H1 (cell line): Measurements from ENCODE around the gene ACBD4.

Experiments used
- EGR1 ChIP-seq: IDR thresholded peaks from 2 replicates; pipeline ENCODE4 v1.6.1; 2011; ENCODE audit warnings: low read depth, low read length, borderline replicate concordance
- EZH2 ChIP-seq: fragments of 200-600 bp; sonication (generic); IDR thresholded peaks from 2 replicates; pipeline ENCODE4 v1.7.1; 2012; ENCODE audit warnings: low read depth, mild to moderate bottlenecking, moderate library complexity, low read length, inconsistent platforms; ENCODE audit not compliant: severe bottlenecking
- POLR2AphosphoS5 ChIP-seq: IDR thresholded peaks from 2 replicates; pipeline ENCODE4 v1.6.1; 2011; ENCODE audit warnings: low read depth, low read length
- RFX5 ChIP-seq: IDR thresholded peaks from 2 replicates; pipeline ENCODE4 v1.6.1; 2011; ENCODE audit warnings: low read depth, low read length, improper control_type of control experiment, borderline replicate concordance
- TF ChIP-seq, protein P1 (sequence below), 3 experiments: IDR thresholded peaks; 1 replicate in 2 of 3; 2 replicates in 1 of 3; pipeline versions ENCODE4 v1.5.1 to v1.6.1; 2011; ENCODE audit warnings: low read length in 3 of 3, mild to moderate bottlenecking in 3 of 3, inconsistent platforms in 2 of 3, low read depth in 1 of 3, moderate library complexity in 1 of 3; ENCODE audit not compliant: insufficient read depth in 1 of 3; ENCODE audit errors: control extremely low read depth in 1 of 3

DNA sequence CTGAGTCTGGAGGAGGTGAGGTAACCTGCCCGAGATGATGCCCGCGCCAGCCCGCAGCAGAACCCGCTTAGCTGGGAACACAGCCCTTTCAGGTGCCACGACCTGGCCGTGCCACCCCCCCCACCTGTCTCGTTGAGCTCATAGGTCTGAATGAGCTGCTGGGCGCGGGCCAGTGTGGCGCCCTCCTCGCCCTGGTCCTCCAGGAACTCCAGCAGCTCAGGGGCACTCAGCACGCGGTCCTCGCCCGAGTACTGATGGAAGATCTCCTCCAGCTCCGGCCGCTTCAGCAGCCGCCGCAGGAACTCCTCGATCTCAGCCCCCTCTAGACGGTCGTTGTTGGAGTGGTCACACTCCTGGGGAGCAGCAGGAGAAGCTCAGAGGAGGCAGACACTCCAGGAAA, 16.8 kb upstream of the ACBD4 start:
- TF ChIP-seq POLR2AphosphoS5 (no peak), EZH2 (no peak), RFX5 (no peak), EGR1 (no peak)
- TF ChIP-seq, protein P1, sequence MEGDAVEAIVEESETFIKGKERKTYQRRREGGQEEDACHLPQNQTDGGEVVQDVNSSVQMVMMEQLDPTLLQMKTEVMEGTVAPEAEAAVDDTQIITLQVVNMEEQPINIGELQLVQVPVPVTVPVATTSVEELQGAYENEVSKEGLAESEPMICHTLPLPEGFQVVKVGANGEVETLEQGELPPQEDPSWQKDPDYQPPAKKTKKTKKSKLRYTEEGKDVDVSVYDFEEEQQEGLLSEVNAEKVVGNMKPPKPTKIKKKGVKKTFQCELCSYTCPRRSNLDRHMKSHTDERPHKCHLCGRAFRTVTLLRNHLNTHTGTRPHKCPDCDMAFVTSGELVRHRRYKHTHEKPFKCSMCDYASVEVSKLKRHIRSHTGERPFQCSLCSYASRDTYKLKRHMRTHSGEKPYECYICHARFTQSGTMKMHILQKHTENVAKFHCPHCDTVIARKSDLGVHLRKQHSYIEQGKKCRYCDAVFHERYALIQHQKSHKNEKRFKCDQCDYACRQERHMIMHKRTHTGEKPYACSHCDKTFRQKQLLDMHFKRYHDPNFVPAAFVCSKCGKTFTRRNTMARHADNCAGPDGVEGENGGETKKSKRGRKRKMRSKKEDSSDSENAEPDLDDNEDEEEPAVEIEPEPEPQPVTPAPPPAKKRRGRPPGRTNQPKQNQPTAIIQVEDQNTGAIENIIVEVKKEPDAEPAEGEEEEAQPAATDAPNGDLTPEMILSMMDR (IDR thresholded peaks at IDR 0.05; ENCODE audit: control extremely low read depth in 1 of 3, insufficient read depth in 1 of 3, low read depth in 1 of 3, low read length in 3 of 3): no peak
